ENCODE measurements around the gene ENO4.

ENO4 gene

GRCh38 chr10:116875897-116876296, 26.6 kb downstream of the ENO4 start:
- H3K4me3 ChIP-seq (ENCODE audit: control insufficient read depth, low read depth, low read length): no peak overlapping the region
- no peak for TF ChIP-seq CTCF (conservative IDR thresholded peaks at IDR 0.05; ENCODE audit: control insufficient read depth, insufficient read depth, low read depth, low read length)
- no peak for DNase-seq (ENCODE audit: low read depth)

- no peak overlapping the region for H3K4me3 ChIP-seq (ENCODE audit: control insufficient read depth, low read depth, low read length)
- DNase-seq (ENCODE audit: low read depth): no peak
- no peak for TF ChIP-seq CTCF (conservative IDR thresholded peaks at IDR 0.05; ENCODE audit: control insufficient read depth, insufficient read depth, low read depth, low read length)
Observed at GRCh38 chr10:116877391-116877790, 28.1 kb downstream of the ENO4 start.

GRCh38 chr10:116878123-116878522, 28.8 kb downstream of the ENO4 start:
- TF ChIP-seq CTCF (conservative IDR thresholded peaks at IDR 0.05; ENCODE audit: control insufficient read depth, insufficient read depth, low read depth, low read length): no peak
- no peak overlapping the region for H3K4me3 ChIP-seq (ENCODE audit: control insufficient read depth, low read depth, low read length)
- DNase-seq (ENCODE audit: low read depth): no peak

- no peak for TF ChIP-seq CTCF (conservative IDR thresholded peaks at IDR 0.05; ENCODE audit: control insufficient read depth, insufficient read depth, low read depth, low read length)
- H3K4me3 ChIP-seq (ENCODE audit: control insufficient read depth, low read depth, low read length): no peak overlapping the region
- DNase-seq (ENCODE audit: low read depth): no peak
Observed at GRCh38 chr10:116879817-116880216, 30.5 kb downstream of the ENO4 start.

GRCh38 chr10:116880716-116881482, 31.6 kb downstream of the ENO4 start:
- no peak for TF ChIP-seq CTCF (conservative IDR thresholded peaks at IDR 0.05; ENCODE audit: control insufficient read depth, insufficient read depth, low read depth, low read length)
- H3K4me3 ChIP-seq (ENCODE audit: control insufficient read depth, low read depth, low read length): no peak overlapping the region

GRCh38 chr10:116882639-116883038, 33.3 kb downstream of the ENO4 start:
- DNase-seq (ENCODE audit: low read depth): no peak
- no peak for TF ChIP-seq CTCF (conservative IDR thresholded peaks at IDR 0.05; ENCODE audit: control insufficient read depth, insufficient read depth, low read depth, low read length)
- H3K4me3 ChIP-seq (ENCODE audit: control insufficient read depth, low read depth, low read length): no peak overlapping the region

More at GRCh38 chr10:116880716-116881482, 31.6 kb downstream of the ENO4 start:
- no peak for DNase-seq (ENCODE audit: low read depth)
